ELR (cell line): ENCODE data around the gene HOXA10.

Source experiments
- DNase-seq: peaks from one replicate; pipeline ENCODE4 v3.0.0-alpha.2; 2015; ENCODE audit warnings: low read depth

HOXA10 gene

GRCh38 chr7:27143950-27144780, 30.0 kb downstream of the HOXA10 start:
- no peak for DNase-seq

GRCh38 chr7:27143023-27143949, 30.8 kb downstream of the HOXA10 start, which contains the start of gene HOXA5:
Gene HOXA5 (minus strand): TSS chr7:27143681. CDS start chr7:27143607, 74 bp downstream.
- DNase-seq: peak; percentile 96

DNA sequence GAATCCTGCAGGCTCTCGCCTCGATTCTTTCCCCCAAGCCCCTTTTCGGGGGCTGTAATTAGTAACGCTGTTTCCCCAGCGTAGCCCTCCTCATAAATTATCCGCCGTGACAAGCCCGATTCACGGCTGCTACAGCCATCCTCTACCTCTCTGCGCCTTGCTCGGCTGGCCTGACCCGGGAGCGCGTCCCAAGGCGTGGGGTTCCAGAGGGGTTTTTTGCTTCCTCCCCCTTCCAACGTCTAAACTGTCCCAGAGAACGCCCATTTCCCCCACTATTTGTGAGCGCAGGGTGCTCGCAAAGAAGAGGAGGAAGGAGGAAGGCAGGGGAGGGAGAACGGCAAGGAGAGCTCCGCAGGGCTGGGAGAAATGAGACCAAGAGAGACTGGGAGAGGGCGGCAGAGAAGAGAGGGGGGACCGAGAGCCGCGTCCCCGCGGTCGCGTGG, 31.5 kb downstream of the HOXA10 start:
- DNase-seq: no peak

DNA sequence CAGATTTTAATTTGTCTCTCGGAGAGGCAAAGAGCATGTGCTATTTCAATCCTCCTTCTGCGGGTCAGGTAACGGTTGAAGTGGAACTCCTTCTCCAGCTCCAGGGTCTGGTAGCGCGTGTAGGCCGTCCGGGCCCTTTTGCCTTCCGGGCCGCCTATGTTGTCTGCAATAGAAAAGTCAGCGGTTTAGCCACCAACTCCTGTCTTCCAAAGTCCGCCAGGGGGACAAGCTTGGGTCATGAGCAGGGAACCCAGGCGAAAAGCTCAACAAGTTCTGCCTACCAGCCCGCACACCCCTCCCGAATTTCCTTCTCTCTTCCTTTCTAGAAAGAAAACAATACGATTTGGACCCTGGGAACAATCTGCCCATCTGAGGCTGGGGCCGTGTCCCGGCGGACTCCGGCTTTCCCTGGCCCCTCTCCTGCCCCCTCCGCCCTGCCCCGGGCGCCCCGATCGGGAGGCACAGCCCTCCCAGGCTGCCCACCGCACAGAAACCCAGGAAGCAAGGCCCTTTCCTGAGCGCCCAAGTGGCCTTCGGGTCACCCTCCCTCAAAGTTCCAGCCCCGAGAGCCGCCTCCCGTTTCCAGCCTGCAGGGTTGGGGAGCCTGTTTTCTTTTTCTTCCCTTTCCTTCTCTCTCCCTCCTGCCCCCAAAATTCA, 32.1 kb downstream of the HOXA10 start:
- no peak for DNase-seq

DNA sequence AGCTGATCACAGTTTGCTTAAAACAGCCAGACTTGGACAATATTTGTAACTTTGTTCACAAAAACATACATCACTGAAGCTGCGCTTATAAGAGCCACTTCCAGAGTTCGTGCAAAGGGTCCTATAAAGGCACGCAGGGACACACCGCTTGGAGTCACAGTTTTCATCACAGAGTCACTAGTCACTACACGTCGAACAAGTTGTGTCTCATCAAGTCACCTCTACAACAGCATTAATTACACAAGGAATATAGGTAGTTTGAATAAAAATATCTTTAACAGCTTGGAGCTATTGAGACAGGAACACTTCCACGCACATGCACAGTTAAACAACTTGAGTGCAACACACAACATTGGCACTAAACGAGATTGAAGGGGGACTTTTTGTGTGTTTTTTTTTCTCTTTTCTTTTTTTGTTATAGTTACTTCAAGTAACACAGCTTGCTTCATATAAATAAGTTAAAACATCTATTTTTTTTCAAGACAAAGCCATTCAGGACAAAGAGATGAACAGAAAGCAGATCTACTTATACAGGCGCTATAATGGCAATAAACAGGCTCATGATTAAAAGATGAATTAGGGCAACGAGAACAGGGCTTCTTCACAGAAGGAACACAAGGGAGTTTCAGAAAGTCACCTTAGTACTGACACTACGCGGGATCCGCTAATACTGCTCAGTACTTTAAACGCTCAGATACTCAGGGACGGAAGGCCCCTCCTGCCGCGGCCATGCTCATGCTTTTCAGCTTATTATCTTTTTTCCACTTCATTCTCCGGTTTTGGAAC, 32.8 kb downstream of the HOXA10 start:
- no peak for DNase-seq

- DNase-seq: no peak
Observed at GRCh38 chr7:27140126-27140857, 33.8 kb downstream of the HOXA10 start.

DNA sequence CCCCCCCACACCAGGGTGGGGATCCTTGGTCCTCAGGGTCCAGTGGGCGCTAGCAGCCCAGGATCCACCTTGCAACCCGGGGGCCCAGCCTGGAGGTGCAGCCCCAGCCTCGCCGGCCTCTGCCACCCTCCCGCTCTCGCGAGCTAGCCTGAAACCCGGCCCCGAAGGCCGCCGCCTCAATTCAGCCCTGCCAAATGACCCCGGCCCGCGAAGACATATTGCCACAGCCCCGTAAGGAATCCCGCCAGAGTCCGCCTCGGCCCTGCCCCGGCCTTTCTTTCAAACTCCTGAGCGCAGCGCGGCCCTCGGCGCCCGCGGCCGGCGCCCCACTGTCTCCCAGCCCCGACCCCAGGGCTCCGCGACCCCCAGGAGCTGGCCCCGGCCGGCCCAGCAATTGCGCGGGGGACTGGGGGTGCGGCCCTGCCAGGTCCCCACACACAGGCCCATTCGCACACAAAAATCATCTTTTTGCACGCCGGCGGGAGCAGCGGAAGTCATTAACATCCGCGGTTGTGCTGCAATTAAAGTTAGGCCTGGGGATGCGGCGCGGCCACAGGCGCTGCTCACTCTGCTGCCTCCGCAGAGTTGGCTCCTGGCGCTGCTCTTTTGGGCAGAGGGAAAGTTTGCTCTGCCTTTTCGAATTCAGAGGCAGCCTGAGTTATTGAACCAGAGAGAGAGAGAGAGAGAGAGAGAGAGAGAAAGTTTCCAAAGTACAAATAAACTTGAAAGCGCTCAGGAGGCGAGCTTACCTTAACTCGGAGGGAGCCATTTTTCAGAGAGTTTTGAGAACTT, 34.6 kb downstream of the HOXA10 start:
- DNase-seq: no peak

DNA sequence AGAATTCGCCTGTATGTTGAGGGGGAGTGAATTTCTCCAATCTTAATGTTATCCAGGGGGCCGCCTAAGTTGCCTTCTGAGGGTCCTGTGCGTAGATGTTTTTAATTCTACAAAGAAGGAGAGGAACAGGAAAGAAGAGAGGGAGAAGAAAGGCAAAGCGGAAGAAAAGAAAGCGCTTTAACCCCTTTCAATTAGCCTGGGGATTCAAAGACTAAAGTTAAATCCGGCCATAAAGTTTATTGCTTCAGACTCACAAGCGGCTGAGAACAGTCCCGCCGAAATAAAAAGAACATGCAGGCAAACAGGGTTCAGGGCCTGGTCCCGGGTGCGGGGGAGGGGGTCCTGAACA, 35.2 kb downstream of the HOXA10 start:
- DNase-seq: no peak

- DNase-seq: no peak
Observed at GRCh38 chr7:27138472-27138871, 35.6 kb downstream of the HOXA10 start.

- no peak for DNase-seq
Observed at GRCh38 chr7:27137640-27138315, 36.3 kb downstream of the HOXA10 start.

- peak; percentile 95 for DNase-seq
Observed at GRCh38 chr7:27134392-27134791, 39.7 kb downstream of the HOXA10 start.

DNA sequence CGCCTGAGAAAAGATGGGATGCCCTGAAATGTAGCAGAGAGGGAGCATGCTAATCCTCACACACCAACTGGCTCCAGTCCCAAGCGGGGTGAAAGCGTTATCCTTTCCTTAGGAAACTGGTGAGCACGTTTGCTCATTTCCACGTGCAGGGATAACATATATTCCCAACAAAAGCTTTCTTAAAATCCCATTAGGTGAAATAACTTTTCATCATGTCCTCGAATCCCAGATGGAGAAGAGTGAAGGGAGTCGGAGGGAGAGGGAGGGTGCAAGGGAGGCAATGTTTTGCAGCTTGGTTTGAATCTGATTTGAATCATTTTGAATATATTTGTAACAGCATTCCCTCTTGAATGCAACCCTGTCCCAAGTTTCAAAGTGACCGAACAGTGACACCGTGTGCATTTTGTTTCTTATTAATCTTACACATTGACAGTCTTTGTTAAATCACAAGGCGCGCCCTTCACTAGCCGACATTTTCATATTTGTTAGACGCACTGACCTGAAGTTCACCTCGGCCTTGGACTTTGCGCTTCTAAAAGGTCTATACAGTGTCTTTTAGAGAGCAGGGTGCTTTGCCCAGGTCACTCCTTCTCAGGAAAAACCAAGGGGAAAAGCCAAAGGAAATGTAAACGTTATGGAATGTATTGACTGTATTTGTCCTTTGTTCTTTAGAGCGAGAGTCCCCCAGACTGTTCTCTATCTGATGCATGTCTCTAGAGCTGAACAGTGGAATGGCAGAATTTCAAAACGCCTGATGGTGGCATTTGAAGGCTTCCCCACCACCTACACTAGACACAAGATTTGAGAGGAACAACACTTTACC, 40.5 kb downstream of the HOXA10 start:
- no peak for DNase-seq

DNA sequence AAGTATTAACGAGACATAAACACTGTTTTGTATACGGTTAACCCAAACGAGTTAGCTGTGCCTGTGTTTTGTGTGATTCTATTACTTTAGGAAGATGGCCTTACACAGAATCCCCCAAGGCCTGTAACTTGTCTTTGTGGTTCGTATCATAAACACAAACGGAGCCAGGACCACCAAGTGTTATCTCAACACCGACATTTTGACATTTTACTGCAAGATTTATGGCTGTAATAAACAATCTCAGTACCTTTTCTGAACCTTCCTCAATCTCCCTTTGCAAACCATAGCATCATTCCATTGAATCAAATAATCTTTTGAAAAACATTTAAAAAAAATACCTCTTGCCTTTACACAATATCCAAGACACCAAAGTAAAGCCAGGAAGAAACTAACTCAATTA, 41.1 kb downstream of the HOXA10 start:
- no peak for DNase-seq

GRCh38 chr7:27132214-27132613, 41.9 kb downstream of the HOXA10 start:
- DNase-seq: no peak

DNA sequence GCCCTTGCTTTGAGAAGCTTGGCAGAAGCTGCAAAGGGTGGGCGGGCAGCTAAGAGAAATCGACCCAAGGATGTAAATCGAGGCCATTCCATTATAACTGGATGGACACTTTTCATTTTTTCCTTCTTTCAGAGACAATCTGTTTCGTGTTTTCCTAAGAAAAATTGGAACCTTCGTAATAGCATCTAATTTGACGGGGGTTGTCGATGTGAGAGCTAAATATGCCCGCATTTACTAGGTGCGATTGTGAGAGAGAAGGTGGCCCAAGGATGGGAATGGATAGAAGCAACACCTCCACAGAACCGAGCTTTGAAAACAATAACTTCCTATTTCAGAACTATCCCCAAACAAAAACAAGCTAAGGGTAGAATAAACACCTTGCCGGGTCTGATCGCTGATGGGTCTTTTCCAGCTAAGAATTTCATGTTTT, 42.7 kb downstream of the HOXA10 start:
- no peak for DNase-seq

- DNase-seq: peak; percentile 95
Observed at GRCh38 chr7:27130540-27131389, 43.4 kb downstream of the HOXA10 start, which contains the start of gene HOXA4. Gene HOXA4 (minus strand): TSS chr7:27130757. CDS start chr7:27130733, 24 bp downstream.
